HepG2 (cell line): ENCODE results near the gene SLC36A3. TPM values are rescaled to one million over a fixed set of nuclear protein-coding genes. Genes with fewer than 3 reads are reported as not detected.

ENCODE experiments used
- ATAC-seq: fragments of 200-7000 bp; cut with Tn5 transposase; 3 replicates; pipeline ENCODE4 v1.9.1; 2020; ENCODE audit warnings: mild to moderate bottlenecking, moderate library complexity
- BruUV-seq: library from RNA; stranded (reverse); fragments of 400-500 nt; replicated peaks from 2 replicates; lab custom pipeline; 2021; lab: Mats Ljungman, UMichigan
- CTCF ChIA-PET: fragments of 300-600 bp; formaldehyde crosslinking; extraction: SDS; loops from one replicate; lab custom pipeline; 2021; ENCODE audit warnings: low total read pairs, inconsistent platforms, low intra/inter-chr PET ratio; lab: Yijun Ruan, JAX
- POLR2A ChIA-PET: fragments of 350-600 bp; sonication (Branson Sonifier 250); formaldehyde crosslinking; loops from one replicate; lab custom pipeline; 2020; ENCODE audit warnings: antibody characterized with exemption, inconsistent platforms; lab: Yijun Ruan, JAX
- DNase-seq: peaks from one replicate; pipeline ENCODE4 v3.0.0-alpha.2; 2015; ENCODE audit warnings: low spot score
- FAIRE-seq: peaks from 3 replicates; lab custom pipeline; 2011; peaks lifted over from hg19 to GRCh38; lab: Jason Lieb, UNC
- H2AFZ ChIP-seq: one replicate; pipeline ENCODE4 v1.6.1; 2011; ENCODE audit warnings: low read length, inconsistent platforms
- H3K27ac ChIP-seq: fragments of 300-600 bp; 3 replicates; pipeline ENCODE4 v1.8.0; 2011; ENCODE audit warnings: mixed run types, mild to moderate bottlenecking, mixed read lengths, low read length, inconsistent platforms; ENCODE audit not compliant: insufficient read depth; ENCODE audit errors: extremely low read length
- H3K27me3 ChIP-seq, 2 experiments: fragments of 200-600 bp in 1 of 2; 2 replicates in 1 of 2; 3 replicates in 1 of 2; pipeline versions ENCODE4 v1.6.0 to v1.8.0; 2011; ENCODE audit warnings: low read length in 2 of 2, mild to moderate bottlenecking in 2 of 2, moderate library complexity in 2 of 2, inconsistent platforms in 1 of 2; ENCODE audit not compliant: insufficient read depth in 2 of 2, control insufficient read depth in 1 of 2
- H3K36me3 ChIP-seq, 2 experiments: fragments of 200-600 bp in 1 of 2; replicated peaks in 1 of 2; 2 replicates in 1 of 2; 3 replicates in 1 of 2; pipeline versions ENCODE4 v1.5.1 to v1.8.0; 2011; ENCODE audit warnings: low read length in 2 of 2, inconsistent platforms in 1 of 2; ENCODE audit not compliant: insufficient read depth in 2 of 2, control insufficient read depth in 1 of 2
- H3K4me1 ChIP-seq: 2 replicates; pipeline ENCODE4 v1.5.1; 2012; ENCODE audit warnings: low read length, inconsistent platforms; ENCODE audit not compliant: insufficient read depth
- H3K4me2 ChIP-seq: 2 replicates; pipeline ENCODE4 v1.6.0; 2011; ENCODE audit warnings: low read depth, low read length, inconsistent platforms
- H3K4me3 ChIP-seq, 3 experiments: fragments of 200-600 bp in 1 of 3; sonication (generic), shearing (Covaris generic) in 1 of 3; replicated peaks in 1 of 3; 2 replicates each; pipeline ENCODE4 v1.5.1; 2011 to 2016; ENCODE audit warnings: low read length in 3 of 3, inconsistent platforms in 2 of 3, low read depth in 2 of 3, mild to moderate bottlenecking in 2 of 3, control low read depth in 1 of 3, mixed read lengths in 1 of 3; ENCODE audit not compliant: insufficient read depth in 1 of 3
- H3K79me2 ChIP-seq: one replicate; pipeline ENCODE4 v1.6.1; 2011; ENCODE audit warnings: low read length, inconsistent platforms; ENCODE audit not compliant: insufficient read depth
- H3K9ac ChIP-seq: 2 replicates; pipeline ENCODE4 v1.6.0; 2011; ENCODE audit warnings: mild to moderate bottlenecking, low read depth, low read length, inconsistent platforms; ENCODE audit not compliant: insufficient read depth
- H3K9me3 ChIP-seq: 2 replicates; pipeline ENCODE4 v1.5.1; 2012; ENCODE audit warnings: mild to moderate bottlenecking, low read length
- H4K20me1 ChIP-seq: 2 replicates; pipeline ENCODE4 v1.6.0; 2011; ENCODE audit warnings: inconsistent platforms, mild to moderate bottlenecking, low read length, moderate library complexity; ENCODE audit not compliant: insufficient read depth
- AKAP8 ChIP-seq: sonication (generic); formaldehyde crosslinking; IDR thresholded peaks from 2 replicates; pipeline ENCODE4 v1.5.1; 2020; ENCODE audit warnings: mild to moderate bottlenecking, missing genetic modification reagents
- GLI4 ChIP-seq: sonication (generic); formaldehyde crosslinking; IDR thresholded peaks from 2 replicates; pipeline ENCODE4 v1.5.1; 2020; ENCODE audit warnings: missing genetic modification reagents, mild to moderate bottlenecking, moderate library complexity, borderline replicate concordance
- MAFG ChIP-seq: sonication (generic); formaldehyde crosslinking; IDR thresholded peaks from 2 replicates; pipeline ENCODE4 v1.5.1; 2020; ENCODE audit warnings: mild to moderate bottlenecking, missing genetic modification reagents
- NKX3-1 ChIP-seq: sonication (generic); formaldehyde crosslinking; IDR thresholded peaks from 2 replicates; pipeline ENCODE4 v1.5.0; 2020; ENCODE audit warnings: missing genetic modification reagents
- NPAS2 ChIP-seq: sonication (generic); formaldehyde crosslinking; IDR thresholded peaks from 2 replicates; pipeline ENCODE4 v1.8.0; 2022; ENCODE audit warnings: mild to moderate bottlenecking, missing genetic modification reagents, borderline replicate concordance
- PAXIP1 ChIP-seq: sonication (generic); formaldehyde crosslinking; conservative IDR thresholded peaks from 2 replicates; pipeline ENCODE4 v1.4.0; 2020; ENCODE audit warnings: mild to moderate bottlenecking, missing genetic modification reagents, moderate library complexity
- RFX1 ChIP-seq: fragments of 450-650 bp; IDR thresholded peaks from 2 replicates; pipeline ENCODE4 v1.6.1; 2017
- ZNF274 ChIP-seq: sonication (generic); formaldehyde crosslinking; IDR thresholded peaks from 2 replicates; pipeline ENCODE4 v1.5.1; 2020; ENCODE audit warnings: mild to moderate bottlenecking, missing genetic modification reagents
- ZNF414 ChIP-seq: sonication (generic); formaldehyde crosslinking; IDR thresholded peaks from 2 replicates; pipeline ENCODE4 v1.5.0; 2020; ENCODE audit warnings: missing genetic modification reagents
- ZNF503 ChIP-seq: sonication (generic); formaldehyde crosslinking; IDR thresholded peaks from 2 replicates; pipeline ENCODE4 v1.4.0; 2020; ENCODE audit warnings: missing genetic modification reagents
- ZNF547 ChIP-seq: sonication (generic); formaldehyde crosslinking; IDR thresholded peaks from 2 replicates; pipeline ENCODE4 v1.5.1; 2020; ENCODE audit warnings: mild to moderate bottlenecking, missing genetic modification reagents
- ZNF558 ChIP-seq: sonication (generic); formaldehyde crosslinking; IDR thresholded peaks from 2 replicates; pipeline ENCODE4 v1.9.0; 2022; ENCODE audit warnings: mild to moderate bottlenecking, missing genetic modification reagents, borderline replicate concordance
- ZNF577 ChIP-seq: sonication (generic); formaldehyde crosslinking; IDR thresholded peaks from 2 replicates; pipeline ENCODE4 v1.4.0; 2020; ENCODE audit warnings: mild to moderate bottlenecking, low read depth, missing genetic modification reagents, borderline replicate concordance
- ZNF740 ChIP-seq: sonication (generic); formaldehyde crosslinking; IDR thresholded peaks from 2 replicates; pipeline ENCODE4 v1.4.0; 2020; ENCODE audit warnings: missing genetic modification reagents
- WGBS: methylation state at CpG from one replicate; pipeline ENCODE4 v1.1.6; 2017; ENCODE audit warnings: low lambda C conversion rate; 5-methylcytosine and 5-hydroxymethylcytosine counted together
- in situ Hi-C: cut with HindIII; loops from 2 replicates; pipeline ENCODE4 v1.10.0; 2017; ENCODE audit warnings: low pct_unique_long_range_greater_than_20kb; ENCODE audit not compliant: extremely low pct_ligation_motif_present
- intact Hi-C: fragments of 100-400 bp; cut with micrococcal nuclease; formaldehyde crosslinking; loops from one replicate; pipeline ENCODE4 v1.10.0; 2022; ENCODE audit not compliant: unreplicated experiment
- polyA plus RNA-seq, 8 experiments: library from polyadenylated mRNA; depleted of rRNA in 3 of 8; stranded (reverse) in 7 of 8; unstranded in 1 of 8; fragments of >200 nt; fragmentation: Illumina TruSeq in 4 of 8; extraction: Trizol in 4 of 8; gene quantifications; 2 replicates each; pipeline versions ENCODE4 v1.2.1 to v1.2.3, GENCODE V29; 2011 to 2016; ENCODE audit warnings: low read depth in 4 of 8, missing spikeins in 1 of 8, mixed read lengths in 1 of 8; ENCODE audit not compliant: insufficient read depth in 1 of 8
- total RNA-seq, 5 experiments: library from RNA; depleted of rRNA; stranded (reverse); fragments of >200 nt; fragmentation: Illumina TruSeq; extraction: Trizol; gene quantifications; 2 replicates each; pipeline ENCODE4 v1.2.3, GENCODE V29; 2016; ENCODE audit warnings: low read depth in 1 of 5
- TF ChIP-seq, protein P1 (sequence below): sonication (generic); formaldehyde crosslinking; IDR thresholded peaks from 2 replicates; pipeline ENCODE4 v1.4.0; 2020; ENCODE audit warnings: missing genetic modification reagents, mild to moderate bottlenecking, borderline replicate concordance

The SLC36A3 gene
- total and polyA plus RNA-seq, 2 of the 13 experiments (the other 11 are each of a cell fraction or from before 2014, with no cell fraction given): not detected

- DNase-seq (no peak), FAIRE-seq (no peak), ATAC-seq (no peak)
- no CpG with 5 or more reads among the region's 2 CpGs for WGBS
- in situ Hi-C loops (loop anchor here (10.0 kb wide), 1 partner anchor 196 kb away; no protein-coding TSS in a partner anchor), intact Hi-C loops (no loop called here)
- no peaks in the 10 kb centered on the region for H4K20me1 ChIP-seq
- no peak overlapping the region for H3K4me3 ChIP-seq
- H2AFZ ChIP-seq: no peak overlapping the region
- CTCF ChIA-PET: no interaction called here
- no peaks in the 10 kb centered on the region for H3K36me3 ChIP-seq
- no TSS peak for BruUV-seq
- no peak overlapping the region for H3K27ac ChIP-seq
- H3K4me2 ChIP-seq: no peak overlapping the region
- POLR2A ChIA-PET: interaction anchor here (1.1 kb wide), 1 partner anchor 9 kb away, joined by 6 read pairs; no protein-coding TSS in a partner anchor
- H3K79me2 ChIP-seq: no peaks in the 10 kb centered on the region
- no peaks in the 10 kb centered on the region for H3K9me3 ChIP-seq
- no peak overlapping the region for H3K9ac ChIP-seq
- H3K4me1 ChIP-seq: peaks cover 30% of the 10 kb centered on the region
- peaks cover 2 to 14% of the 10 kb centered on the region in 2 experiments; a peak in 2 of 5 replicates for H3K27me3 ChIP-seq
- no peak for TF ChIP-seq ZNF274 (CRISPR knock-in tag)
- no peak for TF ChIP-seq RFX1
- no peak for TF ChIP-seq NKX3-1 (CRISPR knock-in tag)
- TF ChIP-seq ZNF503 (CRISPR knock-in tag): no peak
- no peak for TF ChIP-seq AKAP8 (CRISPR knock-in tag)
- TF ChIP-seq, protein P1, sequence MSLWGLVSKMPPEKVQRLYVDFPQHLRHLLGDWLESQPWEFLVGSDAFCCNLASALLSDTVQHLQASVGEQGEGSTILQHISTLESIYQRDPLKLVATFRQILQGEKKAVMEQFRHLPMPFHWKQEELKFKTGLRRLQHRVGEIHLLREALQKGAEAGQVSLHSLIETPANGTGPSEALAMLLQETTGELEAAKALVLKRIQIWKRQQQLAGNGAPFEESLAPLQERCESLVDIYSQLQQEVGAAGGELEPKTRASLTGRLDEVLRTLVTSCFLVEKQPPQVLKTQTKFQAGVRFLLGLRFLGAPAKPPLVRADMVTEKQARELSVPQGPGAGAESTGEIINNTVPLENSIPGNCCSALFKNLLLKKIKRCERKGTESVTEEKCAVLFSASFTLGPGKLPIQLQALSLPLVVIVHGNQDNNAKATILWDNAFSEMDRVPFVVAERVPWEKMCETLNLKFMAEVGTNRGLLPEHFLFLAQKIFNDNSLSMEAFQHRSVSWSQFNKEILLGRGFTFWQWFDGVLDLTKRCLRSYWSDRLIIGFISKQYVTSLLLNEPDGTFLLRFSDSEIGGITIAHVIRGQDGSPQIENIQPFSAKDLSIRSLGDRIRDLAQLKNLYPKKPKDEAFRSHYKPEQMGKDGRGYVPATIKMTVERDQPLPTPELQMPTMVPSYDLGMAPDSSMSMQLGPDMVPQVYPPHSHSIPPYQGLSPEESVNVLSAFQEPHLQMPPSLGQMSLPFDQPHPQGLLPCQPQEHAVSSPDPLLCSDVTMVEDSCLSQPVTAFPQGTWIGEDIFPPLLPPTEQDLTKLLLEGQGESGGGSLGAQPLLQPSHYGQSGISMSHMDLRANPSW (CRISPR knock-in tag): no peak
- no peak for TF ChIP-seq ZNF547 (CRISPR knock-in tag)
- no peak for TF ChIP-seq ZNF577 (CRISPR knock-in tag)
- no peak for TF ChIP-seq GLI4 (CRISPR knock-in tag)
- no peak for TF ChIP-seq ZNF740
- no peak for TF ChIP-seq PAXIP1 (CRISPR knock-in tag)
- TF ChIP-seq ZNF414 (CRISPR knock-in tag): no peak
- TF ChIP-seq ZNF558 (CRISPR knock-in tag): no peak
- TF ChIP-seq NPAS2 (CRISPR knock-in tag): no peak
- no peak for TF ChIP-seq MAFG (CRISPR knock-in tag)
Measured at GRCh38 chr5:151240924-151241635, 62.5 kb downstream of the SLC36A3 start.
